ELR (cell line): ENCODE measurements around the gene PKHD1.

Experiments
- DNase-seq: peaks from one replicate; pipeline ENCODE4 v3.0.0-alpha.2; 2015; ENCODE audit warnings: low read depth

The PKHD1 gene

GRCh38 chr6:51702851-51703250 is 384.6 kb downstream of the PKHD1 start:
- no peak for DNase-seq

- no peak for DNase-seq
These were observed 402.8 kb downstream of the PKHD1 start for GRCh38 chr6:51684603-51685002.

GRCh38 chr6:51684038-51684437 is 403.4 kb downstream of the PKHD1 start:
- no peak for DNase-seq

GRCh38 chr6:51678905-51679620 is 408.4 kb downstream of the PKHD1 start:
- no peak for DNase-seq

- no peak for DNase-seq
These were observed 409.1 kb downstream of the PKHD1 start for GRCh38 chr6:51678274-51678673.

- no peak for DNase-seq
These were observed 411.5 kb downstream of the PKHD1 start for GRCh38 chr6:51675922-51676275.

- DNase-seq = no peak
These were observed 412.1 kb downstream of the PKHD1 start for GRCh38 chr6:51675020-51675921.

- no peak for DNase-seq
These were observed 423.9 kb downstream of the PKHD1 start for GRCh38 chr6:51663525-51663924.

- no peak for DNase-seq
These were observed 426.6 kb downstream of the PKHD1 start for GRCh38 chr6:51660767-51661166.

- no peak for DNase-seq
These were observed 429.9 kb downstream of the PKHD1 start for GRCh38 chr6:51657491-51657890.

- no peak for DNase-seq
These were observed 431.9 kb downstream of the PKHD1 start for GRCh38 chr6:51655517-51655916.

- DNase-seq = no peak
These were observed 432.8 kb downstream of the PKHD1 start for GRCh38 chr6:51654647-51655046.

GRCh38 chr6:51651132-51651817 is 436.1 kb downstream of the PKHD1 start:
- no peak for DNase-seq

GRCh38 chr6:51648774-51649173 is 438.6 kb downstream of the PKHD1 start:
- no peak for DNase-seq

- no peak for DNase-seq
These were observed 439.2 kb downstream of the PKHD1 start for GRCh38 chr6:51648236-51648635.

GRCh38 chr6:51644426-51644825 is 443.0 kb downstream of the PKHD1 start:
- no peak for DNase-seq

- no peak for DNase-seq
These were observed 447.4 kb downstream of the PKHD1 start for GRCh38 chr6:51640021-51640420.

GRCh38 chr6:51633424-51633823 is 454.0 kb downstream of the PKHD1 start:
- DNase-seq = no peak

GRCh38 chr6:51630011-51630410 is 457.4 kb downstream of the PKHD1 start:
- DNase-seq = no peak

- no peak for DNase-seq
These were observed 461.0 kb downstream of the PKHD1 start for GRCh38 chr6:51626391-51626790.

GRCh38 chr6:51625566-51625965 is 461.8 kb downstream of the PKHD1 start:
- DNase-seq = no peak

- DNase-seq = no peak
These were observed 466.4 kb downstream of the PKHD1 start for GRCh38 chr6:51620971-51621370.
